Measurements from ENCODE around the gene CTNND1.

GRCh38 chr11:57804466-57804865, 42.9 kb downstream of the CTNND1 start:
- no peak for TF ChIP-seq POLR2A (IDR thresholded peaks at IDR 0.05; ENCODE audit: low read depth, low read length)
- TF ChIP-seq NBN (IDR thresholded peaks at IDR 0.05) = no peak
- TF ChIP-seq, protein P1, sequence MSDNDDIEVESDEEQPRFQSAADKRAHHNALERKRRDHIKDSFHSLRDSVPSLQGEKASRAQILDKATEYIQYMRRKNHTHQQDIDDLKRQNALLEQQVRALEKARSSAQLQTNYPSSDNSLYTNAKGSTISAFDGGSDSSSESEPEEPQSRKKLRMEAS (IDR thresholded peaks at IDR 0.05; ENCODE audit: low read depth, low read length) = no peak
- TF ChIP-seq ZSCAN29 (IDR thresholded peaks at IDR 0.05) = no peak
- no peak for TF ChIP-seq POLR2AphosphoS5 (IDR thresholded peaks at IDR 0.05; ENCODE audit: low read length)
- no peak for TF ChIP-seq SRF (IDR thresholded peaks at IDR 0.05; ENCODE audit: low read depth in 2 of 2, low read length in 2 of 2)
- no peak for TF ChIP-seq CTCF (IDR thresholded peaks at IDR 0.05 in 2 of 3, conservative IDR thresholded peaks at IDR 0.05 in 1 of 3; ENCODE audit: control insufficient read depth in 2 of 3, extremely low read depth in 1 of 3, insufficient read depth in 1 of 3, low read depth in 3 of 3, low read length in 3 of 3)
- no peak for TF ChIP-seq EZH2 (IDR thresholded peaks at IDR 0.05; ENCODE audit: borderline replicate concordance, control insufficient read depth, low read depth, low read length)
- TF ChIP-seq CHD2 (IDR thresholded peaks at IDR 0.05; ENCODE audit: borderline replicate concordance, low read depth, low read length) = no peak
- TF ChIP-seq GABPA (IDR thresholded peaks at IDR 0.05; ENCODE audit: low read depth) = no peak
- no peak for TF ChIP-seq HDAC6 (IDR thresholded peaks at IDR 0.05; ENCODE audit: unreplicated experiment)

Data from GM12878 (cell line).